ENCODE results near the gene TBC1D16. TPM values are rescaled to one million over a fixed set of nuclear protein-coding genes. Genes with fewer than 3 reads are reported as not detected.
"Not testable (repeated sequence)": the region's sequence is repeated elsewhere in the genome, so short reads cannot be mapped to it uniquely, and the experiment has no call there.

Gene TBC1D16
- total RNA-seq, 1 donor: 14.0 TPM

- DNase-seq (ENCODE audit: low read depth in 2 of 3, low spot score in 2 of 3): no peak
Measured at GRCh38 chr17:80055597-80055996, 19.9 kb upstream of the TBC1D16 start.

GRCh38 chr17:80053102-80053501 lies 17.4 kb upstream of the TBC1D16 start:
- no peak for DNase-seq (ENCODE audit: low read depth in 2 of 3, low spot score in 2 of 3)

DNA sequence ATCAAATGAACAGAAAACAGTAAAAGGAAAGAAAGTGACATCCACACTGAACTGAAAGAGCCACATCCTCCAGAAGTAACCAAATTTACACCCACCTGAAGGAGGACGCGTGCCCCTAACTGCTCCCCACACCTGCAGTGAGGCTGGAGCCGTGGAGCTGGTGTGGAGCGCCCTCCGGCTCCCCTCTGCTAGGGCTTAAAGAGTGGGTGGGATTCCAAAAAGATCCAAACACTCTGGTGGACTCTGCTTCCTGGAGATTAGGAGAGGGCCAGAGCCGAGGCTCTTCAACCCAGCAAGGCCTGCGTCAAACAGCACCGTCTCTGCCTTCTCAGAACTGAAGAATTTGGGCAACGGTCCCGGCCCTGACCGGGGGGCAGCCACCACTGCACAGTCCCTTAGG lies 16.0 kb upstream of the TBC1D16 start:
- DNase-seq (ENCODE audit: low read depth in 2 of 3, low spot score in 2 of 3): no peak

- no peak for DNase-seq (ENCODE audit: low read depth in 2 of 3, low spot score in 2 of 3)
Measured at GRCh38 chr17:80050706-80051105, 15.0 kb upstream of the TBC1D16 start.

DNA sequence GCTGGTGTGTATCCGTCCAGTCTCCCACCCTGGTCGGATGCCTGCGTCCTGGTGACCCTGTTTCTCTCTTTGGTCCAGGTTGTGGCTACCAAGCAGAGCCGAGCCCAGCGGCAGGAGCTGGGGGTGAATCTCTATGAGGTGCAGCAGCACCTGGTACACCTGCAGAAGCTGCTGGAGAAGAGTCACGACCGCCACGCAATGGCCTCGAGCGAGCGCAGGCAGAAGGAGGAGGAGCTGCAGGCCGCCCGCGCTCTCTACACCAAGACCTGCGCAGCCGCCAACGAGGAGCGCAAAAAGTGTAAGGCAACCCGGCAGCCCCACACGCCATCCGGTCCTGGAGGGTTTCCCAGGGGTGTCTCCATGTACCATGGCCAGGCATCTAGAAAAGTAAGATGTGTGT lies 14.3 kb upstream of the TBC1D16 start:
- DNase-seq (ENCODE audit: low read depth in 2 of 3, low spot score in 2 of 3): no peak

DNA sequence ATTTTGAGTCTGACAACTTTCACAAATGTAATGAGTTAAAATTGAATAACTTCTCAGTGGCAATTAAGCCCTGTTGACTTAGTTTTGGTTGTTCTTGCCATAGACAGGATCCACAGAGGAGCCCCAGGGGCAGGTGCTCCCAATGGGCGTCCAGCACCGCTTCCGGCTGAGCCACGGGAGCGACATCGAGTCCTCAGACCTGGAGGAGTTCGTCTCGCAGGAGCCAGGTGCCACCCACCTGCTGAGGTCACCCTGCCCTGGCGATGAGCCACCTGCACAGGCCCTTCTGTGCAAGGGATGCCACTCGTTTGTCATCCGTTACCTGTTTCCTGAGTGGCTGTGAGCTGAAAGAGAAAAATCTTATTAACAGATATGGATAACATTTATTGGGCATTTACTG lies 11.5 kb upstream of the TBC1D16 start:
- no peak for DNase-seq (ENCODE audit: low read depth in 2 of 3, low spot score in 2 of 3)

GRCh38 chr17:80046709-80047108 lies 11.0 kb upstream of the TBC1D16 start:
- not testable (repeated sequence) for DNase-seq (ENCODE audit: low read depth in 2 of 3, low spot score in 2 of 3)

GRCh38 chr17:80045703-80046102 lies 10.0 kb upstream of the TBC1D16 start:
- no peak for DNase-seq (ENCODE audit: low read depth in 2 of 3, low spot score in 2 of 3)

GRCh38 chr17:80043963-80044362 lies 8.3 kb upstream of the TBC1D16 start:
- no peak for DNase-seq (ENCODE audit: low read depth in 2 of 3, low spot score in 2 of 3)

DNA sequence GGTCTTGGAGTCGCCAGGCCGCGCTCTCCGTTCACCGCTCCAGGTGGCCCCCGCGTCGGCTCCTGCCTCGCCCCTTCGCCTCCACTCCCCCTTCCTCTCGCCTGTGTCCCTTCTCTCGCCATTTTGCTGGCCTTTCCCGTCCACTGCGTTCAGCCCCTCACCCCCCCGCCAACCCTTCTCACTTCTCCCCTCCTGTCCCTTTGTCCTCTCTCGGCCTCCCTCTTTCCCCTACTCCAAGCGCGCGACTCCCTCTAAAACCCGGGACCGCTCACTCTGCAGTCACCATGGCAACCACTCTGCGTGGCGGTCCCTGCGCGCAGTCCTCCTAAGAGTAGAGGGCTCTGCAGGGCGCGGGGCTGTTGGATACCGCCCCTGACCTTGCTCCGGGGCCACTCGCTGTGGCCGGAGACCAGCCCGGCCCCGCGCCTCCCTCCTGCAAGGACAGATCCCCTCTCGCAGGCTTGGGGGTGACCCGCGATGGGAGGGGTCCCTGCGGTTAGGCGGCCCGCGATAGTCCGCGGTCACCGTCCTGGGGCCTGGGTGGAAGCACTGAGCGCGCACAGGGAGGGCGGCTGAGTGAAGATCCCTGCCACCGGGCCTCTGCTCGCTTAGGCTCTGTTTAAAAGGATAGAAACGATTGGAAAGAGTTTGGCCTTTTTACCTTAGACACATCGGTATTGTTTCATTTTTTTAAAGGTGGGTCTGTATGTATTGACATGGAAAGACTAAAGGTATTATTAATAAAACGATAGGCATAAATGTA lies 1.2 kb upstream of the TBC1D16 start:
- DNase-seq (ENCODE audit: low read depth in 2 of 3, low spot score in 2 of 3): peak; percentile 21 to 38 (median 38)

GRCh38 chr17:80035937-80036714 lies 454 bp upstream of the TBC1D16 start, which contains the start of gene CCDC40:
TSS of gene CCDC40 (plus strand) at chr17:80036642. CDS start at chr17:80036663, 21 bp downstream.
- DNase-seq (ENCODE audit: low read depth in 2 of 3, low spot score in 2 of 3): peak; percentile 68 to 79 (median 73)

- DNase-seq (ENCODE audit: low read depth in 2 of 3, low spot score in 2 of 3): peak in 2 of 3 donors; percentile 72 to 85
Measured at GRCh38 chr17:80034791-80035686, 633 bp downstream of the TBC1D16 start.

- no peak for DNase-seq (ENCODE audit: low read depth in 2 of 3, low spot score in 2 of 3)
Measured at GRCh38 chr17:80033840-80034239, 1.8 kb downstream of the TBC1D16 start.

DNA sequence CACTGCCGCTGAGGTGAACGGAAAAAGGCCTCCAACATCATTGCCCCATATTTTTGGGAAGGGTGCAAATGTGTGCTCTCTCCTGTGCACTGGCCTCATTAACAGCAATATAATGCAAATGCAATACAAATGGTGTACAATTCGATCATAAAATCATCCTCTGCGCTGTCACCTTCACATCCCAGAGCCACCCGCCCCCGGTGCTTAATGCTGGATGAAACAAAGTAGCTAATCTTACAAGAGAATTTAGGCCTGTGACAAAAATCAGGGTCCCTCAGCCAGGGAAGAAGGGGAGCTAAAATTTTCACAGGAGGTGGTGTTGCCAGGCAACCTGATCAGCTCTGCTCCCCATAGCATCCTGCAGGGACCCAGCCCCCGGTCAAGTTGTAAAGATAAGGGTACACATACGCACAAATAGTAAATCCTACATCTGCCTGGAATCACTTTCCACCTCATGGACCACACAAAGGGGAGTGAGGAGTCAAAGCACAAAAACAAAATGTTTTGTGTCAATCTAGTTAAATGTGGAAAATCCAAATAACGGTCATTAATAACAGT lies 3.0 kb downstream of the TBC1D16 start:
- no peak for DNase-seq (ENCODE audit: low read depth in 2 of 3, low spot score in 2 of 3)

- DNase-seq (ENCODE audit: low read depth in 2 of 3, low spot score in 2 of 3): no peak
Measured at GRCh38 chr17:80031691-80032430, 3.8 kb downstream of the TBC1D16 start.

DNA sequence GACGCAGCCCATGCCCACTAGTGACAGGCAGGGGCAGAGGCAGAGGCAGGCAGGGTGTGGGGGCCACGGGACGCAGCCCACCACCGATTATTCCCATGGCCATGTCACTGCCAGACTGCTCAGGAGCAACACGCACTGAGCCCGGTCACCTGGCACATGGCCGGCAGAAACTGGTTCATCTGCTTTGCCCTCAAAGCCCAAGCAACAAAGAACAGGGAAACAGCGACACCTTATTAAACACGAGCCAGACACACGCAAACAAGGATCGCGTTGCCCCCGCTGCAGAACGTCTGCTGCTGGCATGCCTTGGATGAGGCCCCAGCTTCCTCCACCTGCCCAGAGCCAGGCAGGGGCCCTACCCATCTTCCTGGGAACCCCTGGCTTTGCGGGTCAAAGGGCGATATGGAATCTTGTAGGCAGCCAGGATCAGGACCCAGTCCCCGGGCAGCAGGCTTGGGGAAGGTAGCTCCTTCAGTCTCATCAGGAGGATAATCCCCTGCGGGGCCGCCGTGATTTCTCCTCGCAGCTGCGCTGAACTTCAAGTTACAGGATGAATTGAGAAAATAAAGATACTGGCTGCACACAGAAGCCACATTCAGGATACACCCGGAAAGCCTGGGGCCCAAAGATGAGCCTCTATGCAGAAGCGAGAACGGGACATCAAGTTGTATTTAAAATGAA lies 4.8 kb downstream of the TBC1D16 start:
- DNase-seq (ENCODE audit: low read depth in 2 of 3, low spot score in 2 of 3): no peak

- DNase-seq (ENCODE audit: low read depth in 2 of 3, low spot score in 2 of 3): peak in 2 of 3 donors; percentile 24 to 31
Measured at GRCh38 chr17:80029258-80029974, 6.3 kb downstream of the TBC1D16 start.

GRCh38 chr17:80028030-80028429 lies 7.6 kb downstream of the TBC1D16 start:
- DNase-seq (ENCODE audit: low read depth in 2 of 3, low spot score in 2 of 3): no peak

DNA sequence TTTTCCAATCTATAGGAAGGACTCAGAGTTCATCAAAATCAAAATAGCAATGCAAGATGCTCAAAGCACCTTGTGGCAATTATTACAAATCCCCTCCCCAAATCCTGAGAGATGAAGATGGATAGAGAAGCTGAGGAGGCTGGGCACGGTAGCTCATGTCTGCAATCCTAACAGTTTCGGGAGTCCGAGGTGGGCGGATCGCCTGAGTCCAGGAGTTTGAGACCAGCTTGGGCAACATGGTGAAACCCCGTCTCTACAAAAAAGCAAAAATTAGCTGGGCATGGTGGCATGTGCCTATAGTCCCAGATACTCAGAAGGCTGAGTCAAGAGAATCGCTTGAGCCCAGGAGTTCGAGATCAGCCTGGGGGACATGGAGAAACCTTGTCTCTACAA lies 8.6 kb downstream of the TBC1D16 start:
- no peak for DNase-seq (ENCODE audit: low read depth in 2 of 3, low spot score in 2 of 3)

Data from hematopoietic multipotent progenitor cell (in vitro differentiated cells).